Type B pancreatic cell (in vitro differentiated cells): ENCODE results near the gene ZNF76. TPM values are rescaled to one million over a fixed set of nuclear protein-coding genes. Genes with fewer than 3 reads are reported as not detected.

Source experiments
- DNase-seq: peaks from one replicate; pipeline ENCODE4 v3.0.0; 2021; ENCODE audit warnings: mixed read lengths; ENCODE audit not compliant: unreplicated experiment; ENCODE audit errors: extremely low spot score
- H3K27ac Mint-ChIP-seq: 2 replicates; pipeline ENCODE4 v1.8.0; 2021; ENCODE audit warnings: mild to moderate bottlenecking, mixed read lengths
- H3K27me3 Mint-ChIP-seq: 2 replicates; pipeline ENCODE4 v1.8.0; 2021; ENCODE audit warnings: mixed read lengths
- H3K36me3 Mint-ChIP-seq: 2 replicates; pipeline ENCODE4 v1.8.0; 2021; ENCODE audit warnings: mixed read lengths
- H3K4me1 Mint-ChIP-seq: one replicate; pipeline ENCODE4 v1.8.0; 2021; ENCODE audit warnings: mixed read lengths; ENCODE audit not compliant: unreplicated experiment
- H3K4me3 Mint-ChIP-seq: 2 replicates; pipeline ENCODE4 v1.8.0; 2021; ENCODE audit warnings: mild to moderate bottlenecking, mixed read lengths
- H3K9me3 Mint-ChIP-seq: 2 replicates; pipeline ENCODE4 v1.8.0; 2021; ENCODE audit warnings: mixed read lengths
- CTCF ChIP-seq: fragments of 200-600 bp; sonication (generic); conservative IDR thresholded peaks from 2 replicates; pipeline ENCODE4 v1.5.0; 2021; ENCODE audit warnings: antibody characterized with exemption, mild to moderate bottlenecking
- total RNA-seq: library from RNA; stranded (reverse); gene quantifications from 2 replicates; pipeline ENCODE4 v1.2.1, GENCODE V29; 2021; ENCODE audit warnings: low replicate concordance

Gene ZNF76
- total RNA-seq, 1 donor from 2014 or later: 37.3 TPM

GRCh38 chr6:35280903-35281302, 21.4 kb downstream of the ZNF76 start:
- DNase-seq: no peak
- H3K36me3 Mint-ChIP-seq: peaks cover 24% of the 10 kb centered on the region
- no peak overlapping the region for H3K27ac Mint-ChIP-seq
- no peak for TF ChIP-seq CTCF
- H3K27me3 Mint-ChIP-seq: no peaks in the 10 kb centered on the region
- H3K4me1 Mint-ChIP-seq: peaks cover 11% of the 10 kb centered on the region
- no peak overlapping the region for H3K4me3 Mint-ChIP-seq
- H3K9me3 Mint-ChIP-seq: no peaks in the 10 kb centered on the region

GRCh38 chr6:35282472-35282871, 22.9 kb downstream of the ZNF76 start:
- no peaks in the 10 kb centered on the region for H3K27me3 Mint-ChIP-seq
- no peaks in the 10 kb centered on the region for H3K9me3 Mint-ChIP-seq
- H3K27ac Mint-ChIP-seq: no peak overlapping the region
- H3K36me3 Mint-ChIP-seq: peaks cover 27% of the 10 kb centered on the region
- TF ChIP-seq CTCF: no peak
- no peak for DNase-seq
- no peak overlapping the region for H3K4me3 Mint-ChIP-seq
- H3K4me1 Mint-ChIP-seq: peaks cover 11% of the 10 kb centered on the region

DNA sequence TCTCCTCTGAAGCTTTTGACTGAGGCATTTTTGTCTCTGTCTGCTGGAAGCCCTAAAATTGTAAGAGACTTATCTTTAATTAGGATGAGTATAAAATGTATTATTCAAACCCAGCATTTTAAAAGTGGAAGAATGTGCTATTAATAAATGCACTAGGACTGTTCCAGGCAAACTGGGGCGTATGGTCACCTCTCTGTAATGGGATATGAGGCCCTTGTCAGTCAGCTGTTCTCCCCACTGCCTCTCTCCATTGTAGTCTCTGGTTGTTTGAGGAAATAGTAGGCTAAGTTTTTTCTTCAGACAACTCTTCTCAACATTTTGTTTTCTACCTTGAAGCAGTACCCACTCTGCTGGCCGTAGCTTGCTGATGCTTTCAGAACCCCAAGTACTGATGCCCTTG, 23.8 kb downstream of the ZNF76 start:
- H3K27ac Mint-ChIP-seq: no peak overlapping the region
- no peaks in the 10 kb centered on the region for H3K9me3 Mint-ChIP-seq
- no peak for TF ChIP-seq CTCF
- peaks cover 27% of the 10 kb centered on the region for H3K36me3 Mint-ChIP-seq
- H3K4me3 Mint-ChIP-seq: no peak overlapping the region
- no peaks in the 10 kb centered on the region for H3K27me3 Mint-ChIP-seq
- peaks cover 11% of the 10 kb centered on the region for H3K4me1 Mint-ChIP-seq
- DNase-seq: no peak

- Mint-ChIP-seq H3K4me3 (no peak overlapping the region), H3K4me1 (no peaks in the 10 kb centered on the region), H3K27me3 (no peaks in the 10 kb centered on the region), H3K9me3 (no peaks in the 10 kb centered on the region), H3K36me3 (peaks cover 20% of the 10 kb centered on the region), H3K27ac (no peak overlapping the region)
- DNase-seq: no peak
- no peak for TF ChIP-seq CTCF
Observed at GRCh38 chr6:35287671-35288396, 28.3 kb downstream of the ZNF76 start.

DNA sequence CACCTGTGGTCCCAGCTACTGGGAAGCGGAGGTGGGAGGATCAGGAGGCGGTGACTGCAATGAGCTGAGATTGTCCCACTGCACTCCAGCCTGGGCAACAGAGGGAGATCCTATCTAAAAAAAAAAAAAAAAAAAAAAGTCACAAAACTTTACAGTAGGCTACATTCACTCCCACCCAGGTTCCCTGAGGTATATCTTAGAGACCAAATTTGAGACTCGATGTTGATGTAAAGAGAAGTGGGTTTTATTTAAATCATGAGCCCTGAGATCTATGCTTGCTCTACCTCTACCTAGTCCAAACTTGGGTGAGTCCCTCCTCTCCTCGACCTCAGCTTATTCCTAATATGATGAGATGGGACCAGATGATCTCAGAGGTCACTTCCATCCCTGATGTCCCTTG, 29.3 kb downstream of the ZNF76 start:
- no peaks in the 10 kb centered on the region for H3K27me3 Mint-ChIP-seq
- no peaks in the 10 kb centered on the region for H3K9me3 Mint-ChIP-seq
- no peak for DNase-seq
- H3K4me3 Mint-ChIP-seq: no peak overlapping the region
- TF ChIP-seq CTCF: no peak
- no peaks in the 10 kb centered on the region for H3K4me1 Mint-ChIP-seq
- H3K27ac Mint-ChIP-seq: no peak overlapping the region
- H3K36me3 Mint-ChIP-seq: peaks cover 14% of the 10 kb centered on the region

- H3K27ac Mint-ChIP-seq: no peak overlapping the region
- H3K4me1 Mint-ChIP-seq: no peaks in the 10 kb centered on the region
- no peak for DNase-seq
- peaks cover 11% of the 10 kb centered on the region for H3K36me3 Mint-ChIP-seq
- H3K4me3 Mint-ChIP-seq: no peak overlapping the region
- no peak for TF ChIP-seq CTCF
- no peaks in the 10 kb centered on the region for H3K27me3 Mint-ChIP-seq
- H3K9me3 Mint-ChIP-seq: no peaks in the 10 kb centered on the region
Observed at GRCh38 chr6:35291491-35291890, 32.0 kb downstream of the ZNF76 start.
